Muscle layer of duodenum (tissue), 2 donors: Measurements from ENCODE around the gene SLC2A8.

ENCODE experiments used
- H3K27ac ChIP-seq: one replicate; pipeline ENCODE4 v1.7.0; 2013; ENCODE audit warnings: mild to moderate bottlenecking, low read length
- H3K27me3 ChIP-seq: one replicate; pipeline ENCODE4 v1.7.0; 2013; ENCODE audit warnings: low read depth, mild to moderate bottlenecking, control low read depth, low read length
- H3K36me3 ChIP-seq, 2 donors: one replicate each; pipeline ENCODE4 v1.7.0; 2013; ENCODE audit warnings: low read length in 2 of 2, control low read depth in 1 of 2, mild to moderate bottlenecking in 1 of 2; ENCODE audit not compliant: insufficient read depth in 2 of 2, control insufficient read depth in 1 of 2
- H3K4me1 ChIP-seq, 2 donors: one replicate each; pipeline ENCODE4 v1.7.0; 2013; ENCODE audit warnings: low read length in 2 of 2, mild to moderate bottlenecking in 2 of 2, control low read depth in 1 of 2, moderate library complexity in 1 of 2; ENCODE audit not compliant: insufficient read depth in 2 of 2, control insufficient read depth in 1 of 2
- H3K4me3 ChIP-seq, 2 donors: one replicate each; pipeline ENCODE4 v1.7.0; 2013; ENCODE audit warnings: low read length in 2 of 2, low read depth in 1 of 2, mild to moderate bottlenecking in 1 of 2
- H3K9me3 ChIP-seq, 2 donors: one replicate each; pipeline ENCODE4 v1.7.0; 2013; ENCODE audit warnings: low read length in 2 of 2, control low read depth in 1 of 2, mild to moderate bottlenecking in 1 of 2; ENCODE audit not compliant: control insufficient read depth in 1 of 2
- donor health status: healthy.

Gene SLC2A8

DNA sequence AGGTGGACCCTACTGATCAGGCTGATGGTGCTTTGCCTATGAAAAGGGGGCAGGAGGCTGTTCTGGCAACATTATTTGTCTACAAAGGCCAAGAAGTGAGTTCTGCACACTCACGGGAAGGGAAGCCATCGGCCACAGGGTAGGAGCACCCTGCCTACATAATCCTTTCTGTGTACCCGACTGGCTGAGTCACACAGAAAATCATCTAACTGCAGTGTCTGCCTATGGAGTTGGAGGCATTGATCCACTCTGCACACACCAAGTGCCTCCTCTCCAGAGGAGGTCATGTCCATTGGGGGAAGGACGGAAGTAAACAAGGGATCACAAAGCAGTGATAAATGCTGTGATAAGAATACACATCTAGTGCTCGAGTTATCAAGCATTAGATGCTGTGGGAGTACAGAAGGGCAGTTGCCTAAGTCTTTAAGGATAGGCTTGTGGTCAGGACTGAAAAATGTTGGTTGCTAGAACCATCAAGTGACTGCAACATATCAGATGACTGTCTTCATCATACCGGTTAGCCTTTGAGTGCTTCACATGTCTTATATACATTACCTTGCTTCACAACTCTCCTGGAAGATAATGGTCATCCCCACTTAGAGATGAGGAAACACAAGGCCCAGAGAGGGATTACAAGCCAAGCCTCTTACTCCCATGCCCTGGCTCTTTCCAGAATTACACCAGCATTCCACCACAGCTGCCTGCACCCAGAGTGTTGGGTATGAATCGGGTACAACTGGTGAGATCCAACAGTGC is 1.3 kb upstream of the SLC2A8 start:
- Histone ChIP-seq H3K4me3 (peak overlapping the region; percentile 69 to 86), H3K4me1 (peaks cover 0 to 21% of the 10 kb centered on the region in 2 donors), H3K27ac (no peak overlapping the region), H3K9me3 (no peaks in the 10 kb centered on the region), H3K27me3 (no peaks in the 10 kb centered on the region), H3K36me3 (peaks cover 3 to 9% of the 10 kb centered on the region in 2 donors)

DNA sequence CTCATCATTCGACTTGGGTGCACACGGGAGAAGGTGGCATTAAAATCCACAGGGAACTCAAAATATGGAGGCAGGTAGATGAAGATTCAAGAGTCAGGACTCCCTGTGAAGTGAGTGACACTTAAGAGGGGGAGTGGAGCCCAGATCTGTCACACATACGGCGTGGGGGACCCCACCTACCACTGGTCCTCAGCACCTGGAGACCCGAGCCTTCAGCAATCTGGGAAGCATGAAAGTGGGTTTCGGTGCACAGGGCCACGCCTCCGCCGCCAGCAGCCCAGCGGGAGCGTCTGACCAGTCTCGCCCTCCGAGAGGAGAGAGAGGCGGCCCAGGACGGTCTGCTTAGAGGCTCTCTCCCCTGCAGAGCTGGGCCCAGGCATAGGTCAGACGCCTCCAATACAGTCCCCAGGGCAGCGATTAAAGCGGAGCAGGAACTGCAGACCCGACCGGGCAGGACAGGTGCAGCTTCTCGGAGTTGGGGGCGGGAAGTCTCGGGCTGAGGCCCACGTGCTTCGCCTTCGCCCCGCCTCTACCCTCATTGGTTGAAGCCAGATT is 639 bp upstream of the SLC2A8 start:
- H3K36me3 ChIP-seq = peaks cover 5 to 13% of the 10 kb centered on the region in 2 donors
- peak overlapping the region; percentile 69 to 86 for H3K4me3 ChIP-seq
- H3K27ac ChIP-seq = no peak overlapping the region
- peaks cover 0 to 21% of the 10 kb centered on the region in 2 donors for H3K4me1 ChIP-seq
- no peaks in the 10 kb centered on the region for H3K9me3 ChIP-seq
- no peaks in the 10 kb centered on the region for H3K27me3 ChIP-seq

DNA sequence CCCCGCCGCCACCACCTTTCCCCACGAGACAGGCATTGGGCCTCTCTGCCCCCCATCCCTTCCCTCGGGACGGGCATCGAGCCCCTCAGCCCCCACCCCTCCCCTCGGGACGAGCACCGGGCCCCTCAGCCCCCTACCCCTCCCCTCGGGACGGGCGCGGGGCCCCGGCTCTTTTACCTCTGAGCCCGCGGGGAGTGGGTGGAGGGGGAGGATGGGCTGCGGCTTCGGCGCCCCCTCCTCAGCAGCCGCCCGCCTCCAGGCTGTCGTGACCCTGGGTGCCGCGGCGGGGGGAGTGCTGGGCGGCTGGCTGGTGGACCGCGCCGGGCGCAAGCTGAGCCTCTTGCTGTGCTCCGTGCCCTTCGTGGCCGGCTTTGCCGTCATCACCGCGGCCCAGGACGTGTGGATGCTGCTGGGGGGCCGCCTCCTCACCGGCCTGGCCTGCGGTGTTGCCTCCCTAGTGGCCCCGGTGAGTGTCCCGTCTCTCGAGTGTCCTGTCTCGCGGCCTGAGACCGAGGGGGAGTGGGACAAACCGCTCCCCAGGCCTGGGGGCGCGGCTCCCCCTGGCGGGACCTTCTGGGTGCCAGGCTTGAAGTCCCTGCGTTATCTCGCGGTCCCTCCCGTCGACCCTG is 791 bp downstream of the SLC2A8 start:
- H3K9me3 ChIP-seq = no peaks in the 10 kb centered on the region
- no peaks in the 10 kb centered on the region for H3K27me3 ChIP-seq
- peak overlapping the region; percentile 63 to 86 for H3K4me3 ChIP-seq
- H3K36me3 ChIP-seq = peaks cover 9 to 16% of the 10 kb centered on the region in 2 donors
- peaks cover 0 to 21% of the 10 kb centered on the region in 2 donors for H3K4me1 ChIP-seq
- H3K27ac ChIP-seq = no peak overlapping the region

DNA sequence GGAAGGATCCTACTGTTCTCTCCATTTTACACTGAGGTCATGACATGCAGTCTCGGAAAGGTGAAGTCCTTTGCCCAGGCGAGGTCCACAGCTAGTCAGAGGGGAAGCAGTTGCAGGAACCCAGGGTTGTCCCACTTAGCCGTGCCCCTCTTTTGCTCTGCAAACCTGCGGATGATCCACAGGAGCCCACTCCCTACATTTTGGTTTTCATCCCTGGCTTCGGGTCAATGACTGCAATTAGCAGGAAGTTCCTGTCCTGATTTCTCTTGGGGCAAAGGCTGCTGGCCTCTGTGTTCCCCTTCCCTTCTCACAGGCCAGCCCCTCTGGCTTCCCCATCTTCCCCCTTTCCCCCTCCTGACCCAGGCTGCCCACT is 1.3 kb downstream of the SLC2A8 start:
- Histone ChIP-seq H3K27ac (peak overlapping the region; percentile 29), H3K36me3 (peaks cover 9 to 16% of the 10 kb centered on the region in 2 donors), H3K4me1 (peaks cover 0 to 21% of the 10 kb centered on the region in 2 donors), H3K4me3 (peak overlapping the region; percentile 63 to 86), H3K27me3 (no peaks in the 10 kb centered on the region), H3K9me3 (no peaks in the 10 kb centered on the region)

DNA sequence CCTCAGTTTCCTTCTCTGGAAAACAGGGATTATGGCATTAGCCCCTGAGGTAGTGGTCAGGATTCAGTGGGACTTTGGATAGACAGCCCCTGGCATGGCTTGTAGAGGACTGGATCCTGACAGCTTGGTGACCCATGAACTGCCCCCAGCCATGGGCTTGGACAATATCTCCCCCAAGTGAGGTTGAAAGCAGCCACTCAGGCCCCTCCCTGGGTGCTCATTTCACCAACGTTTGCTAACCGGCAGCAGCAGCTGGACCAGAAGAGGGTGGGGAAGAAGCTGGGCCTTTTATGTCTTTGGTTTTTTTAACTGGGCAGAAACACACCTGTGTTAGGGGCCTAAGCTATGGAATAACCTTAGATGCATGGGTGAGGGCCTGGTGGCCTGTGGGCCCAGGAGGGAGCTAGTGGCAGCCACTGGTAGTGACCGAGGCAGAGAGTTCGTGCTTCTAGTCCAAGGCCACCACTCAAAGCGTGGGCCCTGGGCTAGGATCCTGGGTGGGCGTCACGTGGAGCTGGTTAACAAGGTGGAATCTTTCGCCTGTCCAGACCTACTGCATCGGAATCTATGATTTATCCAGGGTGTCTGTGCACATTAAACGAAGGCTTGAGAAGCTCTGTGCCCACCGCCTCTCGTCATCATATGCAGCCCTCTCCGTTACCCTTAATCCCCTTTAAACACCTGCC is 1.9 kb downstream of the SLC2A8 start:
- Histone ChIP-seq H3K9me3 (no peaks in the 10 kb centered on the region), H3K36me3 (peaks cover 10 to 22% of the 10 kb centered on the region in 2 donors), H3K27me3 (no peaks in the 10 kb centered on the region), H3K4me1 (peaks cover 0 to 21% of the 10 kb centered on the region in 2 donors), H3K4me3 (peak overlapping the region; percentile 63 to 86), H3K27ac (peak overlapping the region; percentile 29)

DNA sequence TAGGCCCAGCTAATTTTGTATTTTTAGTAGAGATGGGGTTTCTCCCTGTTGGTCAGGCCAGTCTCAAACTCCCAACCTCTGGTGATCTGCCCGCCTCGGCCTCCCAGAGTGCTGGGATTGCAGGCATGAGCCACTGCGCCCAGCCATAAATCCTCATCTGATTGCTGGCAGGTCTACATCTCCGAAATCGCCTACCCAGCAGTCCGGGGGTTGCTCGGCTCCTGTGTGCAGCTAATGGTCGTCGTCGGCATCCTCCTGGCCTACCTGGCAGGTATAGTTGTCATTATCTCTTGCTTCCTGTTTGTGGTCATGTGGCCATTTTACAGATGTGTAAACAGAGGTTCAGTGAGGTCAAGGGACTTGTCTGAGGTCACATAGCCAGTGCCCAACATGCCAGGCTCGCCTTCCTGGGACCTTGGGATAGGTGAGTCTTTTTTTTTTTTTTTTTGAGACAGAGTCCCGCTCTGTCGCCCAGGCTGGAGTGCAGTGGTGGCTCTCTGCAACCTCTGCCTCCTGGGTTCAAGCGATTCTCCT is 2.8 kb downstream of the SLC2A8 start:
- Histone ChIP-seq H3K4me1 (peaks cover 0 to 21% of the 10 kb centered on the region in 2 donors), H3K27me3 (no peaks in the 10 kb centered on the region), H3K9me3 (no peaks in the 10 kb centered on the region), H3K4me3 (no peak overlapping the region), H3K27ac (no peak overlapping the region), H3K36me3 (peaks cover 17 to 32% of the 10 kb centered on the region in 2 donors)

DNA sequence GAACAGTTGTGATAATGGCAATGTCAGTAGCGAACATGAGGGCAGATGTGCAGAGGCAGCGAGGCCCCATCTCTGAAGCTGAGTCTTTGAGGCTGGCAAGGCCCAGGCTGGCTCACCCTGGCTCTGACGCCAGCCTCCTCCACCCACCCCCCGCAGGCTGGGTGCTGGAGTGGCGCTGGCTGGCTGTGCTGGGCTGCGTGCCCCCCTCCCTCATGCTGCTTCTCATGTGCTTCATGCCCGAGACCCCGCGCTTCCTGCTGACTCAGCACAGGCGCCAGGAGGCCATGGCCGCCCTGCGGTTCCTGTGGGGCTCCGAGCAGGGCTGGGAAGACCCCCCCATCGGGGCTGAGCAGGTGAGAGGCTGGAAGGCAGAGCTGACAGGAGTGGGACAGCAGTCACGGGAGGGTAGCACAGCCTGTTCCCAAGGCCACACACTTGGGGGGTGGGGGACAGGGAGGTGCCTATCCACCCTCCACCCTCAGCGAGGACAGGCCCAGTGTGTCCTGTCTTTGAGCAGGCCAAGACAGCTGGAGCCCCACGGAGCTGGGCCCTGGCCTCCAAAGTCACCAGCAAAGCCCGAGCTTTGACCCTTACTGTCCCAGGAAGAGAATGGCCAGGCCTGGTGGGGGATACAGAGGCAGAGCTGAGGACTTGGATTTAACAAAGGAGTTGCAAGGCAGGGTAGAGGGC is 5.6 kb downstream of the SLC2A8 start:
- peaks cover 27 to 58% of the 10 kb centered on the region in 2 donors for H3K36me3 ChIP-seq
- no peaks in the 10 kb centered on the region for H3K9me3 ChIP-seq
- H3K27ac ChIP-seq = no peak overlapping the region
- peaks cover 0 to 21% of the 10 kb centered on the region in 2 donors for H3K4me1 ChIP-seq
- no peak overlapping the region for H3K4me3 ChIP-seq
- H3K27me3 ChIP-seq = no peaks in the 10 kb centered on the region

DNA sequence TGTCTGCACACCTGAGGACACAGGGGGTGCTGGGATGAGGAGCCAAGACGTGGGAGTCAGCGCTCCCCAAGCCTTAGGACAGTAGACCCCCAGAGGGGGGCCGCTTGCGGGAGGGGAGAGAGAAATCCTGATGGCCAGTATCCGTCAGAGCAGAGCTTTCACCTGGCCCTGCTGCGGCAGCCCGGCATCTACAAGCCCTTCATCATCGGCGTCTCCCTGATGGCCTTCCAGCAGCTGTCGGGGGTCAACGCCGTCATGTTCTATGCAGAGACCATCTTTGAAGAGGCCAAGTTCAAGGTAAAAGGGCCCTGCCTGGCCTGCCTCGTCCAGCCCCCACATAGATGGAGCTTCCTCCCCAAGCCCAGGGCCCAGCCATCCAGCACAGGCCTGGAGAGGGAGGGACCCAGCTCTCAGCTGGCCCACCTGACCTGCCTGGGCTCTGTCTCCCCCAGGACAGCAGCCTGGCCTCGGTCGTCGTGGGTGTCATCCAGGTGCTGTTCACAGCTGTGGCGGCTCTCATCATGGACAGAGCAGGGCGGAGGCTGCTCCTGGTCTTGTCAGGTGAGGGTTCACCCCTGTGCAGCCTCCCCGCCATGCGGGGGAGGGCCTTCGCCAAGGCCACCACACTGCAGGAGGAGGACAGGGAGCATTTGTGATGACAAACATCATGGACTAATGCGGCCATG is 6.7 kb downstream of the SLC2A8 start:
- Histone ChIP-seq H3K27ac (no peak overlapping the region), H3K9me3 (no peaks in the 10 kb centered on the region), H3K4me1 (peaks cover 0 to 14% of the 10 kb centered on the region in 2 donors), H3K27me3 (no peaks in the 10 kb centered on the region), H3K4me3 (no peak overlapping the region), H3K36me3 (peaks cover 28 to 58% of the 10 kb centered on the region in 2 donors)

DNA sequence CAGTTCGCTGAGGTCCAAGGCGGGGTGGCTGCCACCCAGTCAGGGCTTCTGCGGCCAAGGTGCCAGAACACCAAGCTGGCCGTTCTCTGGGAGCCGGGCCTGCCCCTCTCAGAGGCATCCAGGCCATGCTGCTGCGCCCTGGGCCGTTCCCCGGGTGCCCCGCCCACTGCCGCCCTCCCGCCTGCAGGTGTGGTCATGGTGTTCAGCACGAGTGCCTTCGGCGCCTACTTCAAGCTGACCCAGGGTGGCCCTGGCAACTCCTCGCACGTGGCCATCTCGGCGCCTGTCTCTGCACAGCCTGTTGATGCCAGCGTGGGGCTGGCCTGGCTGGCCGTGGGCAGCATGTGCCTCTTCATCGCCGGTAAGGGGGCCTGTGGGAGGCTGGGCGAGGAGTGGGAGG is 7.7 kb downstream of the SLC2A8 start:
- H3K36me3 ChIP-seq = peaks cover 28 to 58% of the 10 kb centered on the region in 2 donors
- no peak overlapping the region for H3K4me3 ChIP-seq
- no peak overlapping the region for H3K27ac ChIP-seq
- H3K27me3 ChIP-seq = no peaks in the 10 kb centered on the region
- peaks cover 0 to 7% of the 10 kb centered on the region in 2 donors for H3K4me1 ChIP-seq
- H3K9me3 ChIP-seq = no peaks in the 10 kb centered on the region

DNA sequence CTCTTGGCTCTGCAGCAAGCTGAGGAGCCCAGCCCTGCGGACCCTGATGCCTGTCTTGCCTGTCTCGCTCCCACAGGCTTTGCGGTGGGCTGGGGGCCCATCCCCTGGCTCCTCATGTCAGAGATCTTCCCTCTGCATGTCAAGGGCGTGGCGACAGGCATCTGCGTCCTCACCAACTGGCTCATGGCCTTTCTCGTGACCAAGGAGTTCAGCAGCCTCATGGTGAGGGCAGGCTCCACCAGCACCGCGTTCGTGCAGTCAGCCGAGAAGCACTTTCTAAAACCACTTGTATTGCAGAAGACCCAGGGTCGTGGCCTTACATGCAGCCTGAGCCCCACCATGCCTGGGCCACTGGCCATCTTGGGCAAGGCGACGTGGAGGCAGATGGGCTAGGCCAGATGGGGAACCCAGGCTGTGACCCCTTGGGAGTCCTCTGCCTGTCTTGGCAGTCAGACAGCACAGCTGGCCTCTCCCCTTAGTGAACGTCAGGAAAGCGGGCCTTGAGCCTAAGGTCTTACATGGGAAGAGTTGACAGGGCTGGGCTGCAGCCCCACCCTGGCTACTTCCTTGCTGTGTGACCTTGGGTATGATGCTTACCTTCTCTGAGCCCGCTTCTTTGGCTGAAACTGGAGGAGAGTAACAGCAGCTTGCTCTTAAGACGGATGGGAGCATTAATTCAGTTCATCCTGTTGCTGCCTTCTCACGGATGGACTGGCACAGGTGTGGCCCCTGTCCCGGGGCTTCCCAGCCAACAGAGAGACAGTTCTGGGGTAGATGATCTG is 8.6 kb downstream of the SLC2A8 start:
- Histone ChIP-seq H3K4me1 (peaks cover 0 to 7% of the 10 kb centered on the region in 2 donors), H3K36me3 (peaks cover 25 to 53% of the 10 kb centered on the region in 2 donors), H3K9me3 (no peaks in the 10 kb centered on the region), H3K27me3 (no peaks in the 10 kb centered on the region), H3K27ac (no peak overlapping the region), H3K4me3 (no peak overlapping the region)
